Hypothalamus (tissue), 51 donors: Measurements from ENCODE around the gene PTPRA.
A peak's percentile ranks its signal among the peaks of the same experiment; 100 is the strongest.

Experiments used
- DNase-seq, 51 donors: peaks; one replicate each; lab custom pipeline; 2025; lab: John Stamatoyannopoulos, UW

The PTPRA gene

GRCh38 chr20:2918096-2919049, 45.1 kb downstream of the PTPRA start:
- no peak for DNase-seq

GRCh38 chr20:2919518-2920245, 46.4 kb downstream of the PTPRA start:
- no peak for DNase-seq

- no peak for DNase-seq
Measured at GRCh38 chr20:2920473-2920872, 47.2 kb downstream of the PTPRA start.

- no peak for DNase-seq
Measured at GRCh38 chr20:2921506-2921905, 48.2 kb downstream of the PTPRA start.

- peak in 1 of 51 donors; percentile 9 for DNase-seq
Measured at GRCh38 chr20:2922957-2923356, 49.7 kb downstream of the PTPRA start.

GRCh38 chr20:2930538-2930937, 57.3 kb downstream of the PTPRA start:
- no peak for DNase-seq

GRCh38 chr20:2932498-2932897, 59.2 kb downstream of the PTPRA start:
- peak in 2 of 51 donors; percentile 4 to 9 for DNase-seq

GRCh38 chr20:2937902-2938301, 64.6 kb downstream of the PTPRA start:
- no peak for DNase-seq

- DNase-seq = peak in 5 of 51 donors; percentile 10 to 24 (median 21)
Measured at GRCh38 chr20:2942439-2942838, 69.2 kb downstream of the PTPRA start.

- DNase-seq = peak in 37 of 51 donors; percentile 11 to 86 (median 48)
Measured at GRCh38 chr20:2946988-2947961, 74.0 kb downstream of the PTPRA start.

- no peak for DNase-seq
Measured at GRCh38 chr20:2948968-2949367, 75.7 kb downstream of the PTPRA start.

GRCh38 chr20:2952766-2953165, 79.5 kb downstream of the PTPRA start:
- no peak for DNase-seq

- peak in 3 of 51 donors; percentile 7 to 37 (median 8) for DNase-seq
Measured at GRCh38 chr20:2955257-2955970, 82.1 kb downstream of the PTPRA start.

GRCh38 chr20:2956480-2956879, 83.2 kb downstream of the PTPRA start:
- no peak for DNase-seq

- no peak for DNase-seq
Measured at GRCh38 chr20:2967841-2968240, 94.6 kb downstream of the PTPRA start.

GRCh38 chr20:2972126-2972525, 98.8 kb downstream of the PTPRA start:
- no peak for DNase-seq

- DNase-seq = no peak
Measured at GRCh38 chr20:2973574-2973973, 100.3 kb downstream of the PTPRA start.

- DNase-seq = no peak
Measured at GRCh38 chr20:2978519-2978918, 105.2 kb downstream of the PTPRA start.

- DNase-seq = no peak
Measured at GRCh38 chr20:2981646-2982045, 108.4 kb downstream of the PTPRA start.

- DNase-seq = no peak
Measured at GRCh38 chr20:2983508-2983907, 110.2 kb downstream of the PTPRA start.
